ENCODE data around the gene MYO1B. TPM values are rescaled to one million over a fixed set of nuclear protein-coding genes. Genes with fewer than 3 reads are reported as not detected.

Gene MYO1B
- total RNA-seq, 1 donor from 2014 or later, result 20.8 TPM

DNA sequence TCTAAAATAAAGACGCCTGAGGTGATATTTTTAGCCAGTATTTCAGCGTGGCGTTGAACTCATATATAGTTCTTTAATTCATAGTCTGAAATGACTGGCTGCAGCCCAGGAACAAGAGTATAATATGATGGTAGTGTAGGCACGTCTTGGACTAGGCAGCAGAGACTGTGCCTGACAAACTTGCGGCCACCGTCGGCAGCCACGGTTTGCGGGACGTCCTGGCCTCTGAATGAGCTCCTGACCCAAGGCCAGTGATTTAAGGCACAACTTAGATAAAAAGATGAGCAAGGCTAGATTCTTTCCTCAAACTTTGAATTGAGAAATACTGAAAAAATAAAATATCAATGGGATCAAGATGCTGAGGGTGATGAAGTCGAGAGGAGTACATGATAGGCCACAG lies 40.0 kb downstream of the MYO1B start:
- intact Hi-C loops (cut with DNase I), result no loop called here
- no peak for DNase-seq (ENCODE audit: low spot score)

DNA sequence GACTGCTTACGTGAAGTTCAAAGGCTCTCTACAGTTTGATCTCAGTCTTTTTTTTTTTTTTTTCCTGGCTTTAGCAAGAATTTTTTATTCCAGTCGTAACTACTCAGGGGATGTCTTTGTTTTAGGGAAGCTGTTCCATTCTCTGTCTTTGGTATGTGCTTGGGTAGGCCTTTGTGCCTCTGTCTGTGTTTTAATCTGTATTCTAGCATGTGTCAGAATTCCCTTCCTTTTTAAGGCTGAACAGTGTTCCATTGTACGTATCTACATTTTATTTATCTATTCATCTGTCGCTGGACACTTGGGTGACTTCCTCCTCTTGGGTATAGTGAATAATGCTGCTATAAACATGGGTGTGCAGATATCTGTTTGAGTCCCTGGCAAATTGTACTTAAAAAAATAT lies 42.6 kb downstream of the MYO1B start:
- DNase-seq (ENCODE audit: low spot score), result no peak
- intact Hi-C loops (cut with DNase I), result no loop called here

DNA sequence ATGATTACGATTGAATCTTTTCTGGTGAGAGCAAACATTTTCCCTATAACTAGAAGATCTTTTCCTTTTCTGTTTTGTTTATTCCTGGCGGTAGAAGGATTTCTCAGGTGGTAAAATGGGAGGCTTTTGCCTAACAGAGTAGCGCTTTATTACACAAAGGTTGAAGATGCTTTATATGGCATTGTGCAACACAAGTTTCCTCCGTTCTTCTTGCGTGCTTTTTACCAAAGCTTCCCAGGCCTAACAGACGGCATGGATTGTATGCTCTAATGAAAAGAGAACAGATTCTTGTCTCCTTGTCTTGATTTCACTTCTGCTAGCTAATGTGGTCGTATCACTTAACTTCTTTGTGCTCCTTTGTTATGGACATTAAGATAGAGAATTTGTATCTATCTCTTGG lies 43.8 kb downstream of the MYO1B start:
- intact Hi-C loops (cut with DNase I), result no loop called here
- no peak for DNase-seq (ENCODE audit: low spot score)

- intact Hi-C loops (cut with DNase I), result loop anchor here (5.0 kb wide), 1 partner anchor 39 kb away; no protein-coding TSS in a partner anchor
- no peak for DNase-seq (ENCODE audit: low spot score)
These were observed 46.3 kb downstream of the MYO1B start for GRCh38 chr2:191291471-191291870.

- intact Hi-C loops (cut with DNase I), result loop anchor here (5.0 kb wide), 1 partner anchor 41 kb away; no protein-coding TSS in a partner anchor
- no peak for DNase-seq (ENCODE audit: low spot score)
These were observed 47.7 kb downstream of the MYO1B start for GRCh38 chr2:191292869-191293268.

- no peak for DNase-seq (ENCODE audit: low spot score)
- intact Hi-C loops (cut with DNase I), result no loop called here
These were observed 49.9 kb downstream of the MYO1B start for GRCh38 chr2:191295088-191295487.

- intact Hi-C loops (cut with DNase I), result no loop called here
- no peak for DNase-seq (ENCODE audit: low spot score)
These were observed 51.1 kb downstream of the MYO1B start for GRCh38 chr2:191296083-191297006.

- intact Hi-C loops (cut with DNase I), result no loop called here
These were observed 51.8 kb downstream of the MYO1B start for GRCh38 chr2:191297033-191297432.

GRCh38 chr2:191298306-191298705 lies 53.1 kb downstream of the MYO1B start:
- intact Hi-C loops (cut with DNase I), result no loop called here
- DNase-seq (ENCODE audit: low spot score), result no peak

More at GRCh38 chr2:191297033-191297432, 51.8 kb downstream of the MYO1B start:
- no peak for DNase-seq (ENCODE audit: low spot score)

DNA sequence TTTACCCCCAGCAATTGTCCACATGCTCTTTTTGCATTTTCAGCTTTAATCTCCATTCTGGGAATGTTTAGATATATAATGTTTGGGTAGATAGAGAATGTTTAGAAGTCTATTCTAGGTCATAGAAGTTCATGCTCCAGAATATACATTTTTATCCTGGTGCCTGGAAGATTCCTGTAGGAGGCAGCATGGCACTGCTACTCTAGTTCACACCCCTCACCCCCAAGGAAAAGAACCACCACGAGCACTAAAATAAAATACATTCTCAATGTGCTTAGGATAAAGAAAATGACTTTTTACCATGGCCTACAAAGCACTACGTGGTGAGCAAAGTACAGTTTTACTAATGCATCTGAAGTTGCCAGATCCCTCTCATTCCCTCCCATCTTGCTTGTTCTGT lies 53.8 kb downstream of the MYO1B start:
- DNase-seq (ENCODE audit: low spot score), result no peak
- intact Hi-C loops (cut with DNase I), result no loop called here

- DNase-seq (ENCODE audit: low spot score), result no peak
- intact Hi-C loops (cut with DNase I), result no loop called here
These were observed 54.7 kb downstream of the MYO1B start for GRCh38 chr2:191299866-191300265.

DNA sequence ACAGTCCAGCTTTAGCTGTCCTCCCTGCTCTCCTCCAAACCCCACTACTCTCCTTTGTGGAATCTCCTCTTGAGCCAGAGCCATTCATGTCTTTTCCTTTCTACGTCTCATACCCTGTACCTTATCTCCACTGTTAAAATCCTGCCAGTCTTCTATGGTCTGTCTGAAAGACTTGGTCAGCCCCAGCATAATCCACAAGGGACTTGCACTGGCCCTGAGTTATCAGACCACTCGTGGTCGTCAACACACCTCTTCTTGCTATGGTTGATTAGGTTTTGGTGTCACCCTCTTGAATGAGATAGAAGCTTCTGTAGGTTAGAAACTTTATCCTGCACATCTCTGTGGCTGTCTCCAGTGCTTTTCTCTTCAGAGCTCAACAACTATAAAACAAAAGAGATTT lies 56.8 kb downstream of the MYO1B start:
- no peak for DNase-seq (ENCODE audit: low spot score)
- intact Hi-C loops (cut with DNase I), result no loop called here

GRCh38 chr2:191302459-191303139 lies 57.4 kb downstream of the MYO1B start:
- intact Hi-C loops (cut with DNase I), result no loop called here
- DNase-seq (ENCODE audit: low spot score), result no peak

DNA sequence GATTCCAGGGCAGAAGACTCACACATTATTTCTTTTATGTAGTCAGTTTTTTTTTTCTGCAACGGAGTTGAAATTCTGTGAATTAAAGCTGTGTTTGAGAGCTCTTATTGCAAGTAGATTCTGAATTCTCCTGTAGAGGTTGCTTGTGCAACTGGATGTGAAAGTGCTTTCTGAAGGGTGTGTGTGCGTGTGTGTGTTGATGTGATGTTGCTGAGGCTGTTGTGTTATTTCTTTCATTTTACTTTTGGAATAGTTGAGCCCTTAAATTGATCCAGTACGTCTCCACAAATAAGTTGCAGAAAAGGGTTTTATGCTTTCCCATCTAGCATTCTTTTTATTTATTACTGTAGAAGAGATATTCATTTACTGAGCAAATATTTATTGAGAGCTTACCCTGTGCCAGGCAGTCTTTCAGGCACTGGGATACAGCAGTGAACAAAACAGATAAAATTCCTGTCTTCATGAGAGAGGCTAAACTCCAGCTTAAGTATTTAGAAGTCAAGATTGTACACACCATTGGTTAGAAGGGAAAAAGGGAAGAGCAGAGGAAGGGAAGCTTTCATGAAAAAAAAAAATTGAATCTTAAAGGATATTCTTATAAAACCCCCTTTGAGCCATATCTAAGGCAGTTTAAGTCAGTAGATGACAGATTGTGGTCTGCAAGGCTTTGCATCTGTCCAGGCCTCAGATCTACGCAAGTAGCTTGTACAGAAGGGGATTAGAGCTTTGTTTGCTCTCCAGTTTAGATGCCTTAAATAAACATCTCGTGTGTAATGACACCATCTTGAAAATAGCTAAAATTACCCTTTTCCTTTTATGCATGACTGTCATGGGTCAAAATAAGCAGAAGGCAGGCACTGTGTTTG lies 58.2 kb downstream of the MYO1B start:
- DNase-seq (ENCODE audit: low spot score), result no peak
- intact Hi-C loops (cut with DNase I), result no loop called here

DNA sequence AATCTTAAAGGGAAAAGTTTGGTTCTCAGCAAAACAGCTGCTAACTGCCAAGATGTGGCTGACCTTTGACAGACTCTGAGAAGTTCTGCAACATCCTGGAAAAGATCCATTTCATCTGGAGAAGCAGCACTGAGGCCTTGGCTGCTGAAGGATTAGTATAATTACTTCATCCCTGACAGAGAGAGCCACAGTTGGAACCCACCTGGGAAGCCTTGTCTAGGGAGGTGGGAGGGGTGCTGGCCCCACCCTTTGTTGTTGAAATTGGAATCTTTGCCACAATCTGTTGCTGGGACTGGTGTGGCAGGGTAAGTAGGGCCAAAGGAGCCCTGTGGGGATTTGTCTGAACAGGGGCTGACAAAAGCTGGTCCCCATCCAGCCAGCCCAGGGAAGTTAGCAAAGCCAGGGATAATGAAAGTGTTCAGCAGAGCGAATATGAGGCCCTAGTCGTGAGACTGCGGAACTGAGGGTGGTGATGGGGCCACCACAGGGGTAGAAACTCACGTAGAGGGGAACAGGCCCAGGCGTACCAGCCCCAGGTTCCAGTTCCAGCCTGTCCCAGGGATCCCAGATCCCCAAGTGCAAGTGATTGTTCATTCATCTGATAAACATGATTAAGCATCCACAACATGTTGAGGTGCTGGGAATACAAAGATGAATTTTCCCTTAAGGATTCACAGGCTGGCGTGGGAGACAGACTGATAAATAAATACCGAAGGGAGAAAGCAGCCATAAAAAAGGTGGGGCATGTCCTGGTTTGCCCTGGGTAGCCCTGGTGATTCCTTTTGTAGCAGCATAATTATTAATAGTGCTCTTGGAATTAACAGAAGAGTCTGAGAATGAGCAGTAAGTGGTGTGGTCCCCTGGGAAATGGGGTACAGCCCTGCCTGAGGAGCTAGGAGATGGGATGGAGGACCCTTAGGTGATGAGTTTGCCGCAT lies 60.0 kb downstream of the MYO1B start:
- intact Hi-C loops (cut with DNase I), result loop anchor here (5.0 kb wide), 1 partner anchor 58 kb away; the partner anchor contains the start of gene MYO1B
- no peak for DNase-seq (ENCODE audit: low spot score)

DNA sequence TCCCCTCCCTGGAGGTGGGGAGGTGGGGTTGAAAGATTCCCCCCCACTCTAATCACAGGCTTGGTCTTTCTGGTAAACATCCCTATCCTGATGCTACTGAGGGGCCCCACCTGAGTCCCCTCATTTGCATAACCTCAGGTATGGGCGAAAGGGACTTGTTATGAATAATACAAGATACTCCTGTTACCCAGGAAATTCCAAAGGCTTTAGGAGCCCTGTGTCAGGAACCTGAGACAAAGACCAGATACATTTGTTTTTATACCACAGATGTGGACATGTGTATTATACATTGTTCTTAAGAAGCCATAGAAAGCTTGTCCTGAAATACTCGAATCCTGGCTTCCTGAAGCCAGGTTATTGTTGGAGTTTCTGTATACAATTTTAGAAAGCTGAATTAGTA lies 62.8 kb downstream of the MYO1B start:
- no peak for DNase-seq (ENCODE audit: low spot score)
- intact Hi-C loops (cut with DNase I), result loop anchor here (5.0 kb wide), 1 partner anchor 61 kb away; the partner anchor contains the start of gene MYO1B

- DNase-seq (ENCODE audit: low spot score), result no peak
- intact Hi-C loops (cut with DNase I), result no loop called here
These were observed 66.0 kb downstream of the MYO1B start for GRCh38 chr2:191311156-191311555.

- no peak for DNase-seq (ENCODE audit: low spot score)
- intact Hi-C loops (cut with DNase I), result no loop called here
These were observed 66.4 kb downstream of the MYO1B start for GRCh38 chr2:191311627-191312026.

DNA sequence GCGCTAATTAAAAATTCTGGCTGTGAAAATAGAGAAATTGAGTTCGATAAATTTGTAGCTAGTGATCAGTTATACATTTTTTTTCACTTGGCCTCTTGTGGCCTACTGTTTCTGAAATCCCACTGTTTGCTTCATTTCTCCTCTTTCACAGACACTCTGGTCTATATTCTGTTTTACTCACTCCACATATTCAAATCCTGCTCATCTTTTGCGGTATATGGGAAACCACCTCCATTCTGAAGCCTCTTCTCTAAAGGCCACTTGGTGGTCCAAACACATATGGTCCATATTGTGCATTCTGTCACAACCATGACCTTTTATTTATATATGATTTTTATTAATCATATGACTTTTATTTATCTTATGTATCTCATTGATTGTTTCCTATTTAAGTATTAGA lies 67.0 kb downstream of the MYO1B start:
- intact Hi-C loops (cut with DNase I), result no loop called here
- DNase-seq (ENCODE audit: low spot score), result no peak
